ENCODE measurements around the gene SDHB. TPM values are rescaled to one million over a fixed set of nuclear protein-coding genes. Genes with fewer than 3 reads are reported as not detected.

The SDHB gene
- total and polyA plus RNA-seq, 10 of the 15 experiments (the other 5 are each of a cell fraction or from before 2014, with no cell fraction given): 101 to 319 (median 188) TPM

- Histone ChIP-seq H3K4me1 (ENCODE audit: control insufficient read depth, insufficient read depth, low read length) (no peaks in the 10 kb centered on the region), H2AFZ (ENCODE audit: control insufficient read depth, low read depth, low read length) (no peak overlapping the region), H3K36me3 (ENCODE audit: control insufficient read depth in 2 of 2, insufficient read depth in 2 of 2, low read length in 1 of 2) (no peaks in the 10 kb centered on the region), H4K20me1 (ENCODE audit: control insufficient read depth, insufficient read depth) (no peaks in the 10 kb centered on the region), H3K27ac (ENCODE audit: control insufficient read depth, insufficient read depth) (no peak overlapping the region), H3K4me2 (ENCODE audit: control insufficient read depth, insufficient read depth) (no peak overlapping the region), H3K27me3 (replicated peaks in 1 of 2; ENCODE audit: control insufficient read depth in 2 of 2, insufficient read depth in 2 of 2, low read length in 1 of 2) (peaks cover 4 to 8% of the 10 kb centered on the region in 2 experiments; a peak in 3 of 4 replicates), H3K4me3 (no peak overlapping the region), H3K9me3 (replicated peaks; ENCODE audit: control insufficient read depth, insufficient read depth, low read length) (no peaks in the 10 kb centered on the region), H3K79me2 (ENCODE audit: control insufficient read depth, insufficient read depth, low read length) (no peaks in the 10 kb centered on the region), H3K9ac (ENCODE audit: control insufficient read depth, insufficient read depth, low read length) (no peak overlapping the region)
- ATAC-seq (no peak), DNase-seq (ENCODE audit: low read depth, low spot score) (no peak), FAIRE-seq (no peak)
- in situ Hi-C loops (cut with MboI) (no loop called here), intact Hi-C loops (cut with micrococcal nuclease; ENCODE audit: unreplicated experiment) (no loop called here)
- ChIA-PET CTCF (no interaction called here), RAD21 (ENCODE audit: unreplicated experiment) (no interaction called here), SMC1A (ENCODE audit: uncharacterized antibody, unreplicated experiment) (no interaction called here), POLR2A (no interaction called here)
- 41% methylated on average over 14 of the region's 14 CpGs for WGBS (ENCODE audit: insufficient coverage, insufficient replicate concordance, low lambda C conversion rate, missing lambda C conversion rate)
- no TSS peak for BruUV-seq (replicated peaks)
- no peak for TF ChIP-seq HSF1 (IDR thresholded peaks at IDR 0.05; ENCODE audit: low read depth, low read length)
Observed at GRCh38 chr1:16975838-16976237, 78.0 kb downstream of the SDHB start.

GRCh38 chr1:16975211-16975610 is 78.6 kb downstream of the SDHB start:
- Histone ChIP-seq H3K36me3 (ENCODE audit: control insufficient read depth in 2 of 2, insufficient read depth in 2 of 2, low read length in 1 of 2) (no peaks in the 10 kb centered on the region), H3K79me2 (ENCODE audit: control insufficient read depth, insufficient read depth, low read length) (no peaks in the 10 kb centered on the region), H4K20me1 (ENCODE audit: control insufficient read depth, insufficient read depth) (no peaks in the 10 kb centered on the region), H3K27me3 (replicated peaks in 1 of 2; ENCODE audit: control insufficient read depth in 2 of 2, insufficient read depth in 2 of 2, low read length in 1 of 2) (peaks cover 2 to 5% of the 10 kb centered on the region in 2 experiments; a peak in 2 of 4 replicates), H2AFZ (ENCODE audit: control insufficient read depth, low read depth, low read length) (no peak overlapping the region), H3K4me2 (ENCODE audit: control insufficient read depth, insufficient read depth) (no peak overlapping the region), H3K4me1 (ENCODE audit: control insufficient read depth, insufficient read depth, low read length) (no peaks in the 10 kb centered on the region), H3K4me3 (no peak overlapping the region), H3K9me3 (replicated peaks; ENCODE audit: control insufficient read depth, insufficient read depth, low read length) (no peaks in the 10 kb centered on the region), H3K27ac (ENCODE audit: control insufficient read depth, insufficient read depth) (no peak overlapping the region), H3K9ac (ENCODE audit: control insufficient read depth, insufficient read depth, low read length) (no peak overlapping the region)
- DNase-seq (ENCODE audit: low read depth, low spot score) (no peak), ATAC-seq (no peak), FAIRE-seq (no peak)
- in situ Hi-C loops (cut with MboI) (no loop called here), intact Hi-C loops (cut with micrococcal nuclease; ENCODE audit: unreplicated experiment) (no loop called here)
- RAD21 ChIA-PET (ENCODE audit: unreplicated experiment): no interaction called here
- POLR2A ChIA-PET: no interaction called here
- CTCF ChIA-PET: no interaction called here
- BruUV-seq (replicated peaks): no TSS peak
- SMC1A ChIA-PET (ENCODE audit: uncharacterized antibody, unreplicated experiment): no interaction called here
- WGBS (ENCODE audit: insufficient coverage, insufficient replicate concordance, low lambda C conversion rate, missing lambda C conversion rate): 51% methylated on average over 12 of the region's 14 CpGs
- TF ChIP-seq ZBED1 (IDR thresholded peaks at IDR 0.05; ENCODE audit: borderline replicate concordance) (no peak), NFIC (IDR thresholded peaks at IDR 0.05; ENCODE audit: low read depth, low read length) (no peak), RFX5 (IDR thresholded peaks at IDR 0.05; ENCODE audit: low read depth, low read length) (no peak), NKRF (conservative IDR thresholded peaks at IDR 0.05) (no peak)

All from GM12878 (cell line).